ENCODE data around the gene ANKRD6. TPM values are rescaled to one million over a fixed set of nuclear protein-coding genes. Genes with fewer than 3 reads are reported as not detected.

Gene ANKRD6
- total and polyA plus RNA-seq, 2 donors (not counting 3 experiments of a cell fraction or from before 2014, with no cell fraction given), result 3.4 to 9.6 TPM

DNA sequence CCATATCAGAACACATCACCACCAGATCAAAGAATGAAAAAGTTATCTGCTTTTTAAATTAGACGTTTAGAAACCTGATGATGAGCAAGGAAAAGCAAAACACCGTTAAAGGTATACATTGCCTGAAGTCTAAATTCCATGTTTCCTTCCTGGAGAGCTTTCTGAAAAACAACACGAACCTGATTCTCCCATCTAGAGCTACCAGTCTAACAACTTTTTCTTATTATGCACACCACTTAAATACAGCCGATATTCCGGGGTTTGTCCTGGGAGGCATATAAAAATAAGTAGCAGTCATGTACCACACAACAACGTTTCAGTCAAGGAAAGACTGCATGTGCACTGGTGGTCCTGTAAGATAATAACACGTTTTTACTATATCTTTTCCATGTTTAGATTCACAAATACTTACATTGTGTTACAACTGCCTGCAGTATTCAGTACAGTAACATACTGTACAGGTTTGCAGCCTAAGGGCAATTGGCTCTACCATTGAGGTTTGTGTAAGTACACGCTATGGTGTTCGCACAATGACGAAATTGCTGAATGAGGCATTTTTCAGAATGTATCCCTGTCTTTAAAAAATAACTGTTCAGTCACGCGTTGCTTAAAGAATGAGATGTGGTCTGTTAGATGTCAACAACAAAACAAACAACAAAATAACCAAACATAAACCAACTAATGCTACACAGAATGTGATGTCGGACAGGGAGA is 224.7 kb downstream of the ANKRD6 start:
- ChIA-PET CTCF (no interaction called here), POLR2A (no interaction called here)
- no peaks in the 10 kb centered on the region for H4K20me1 ChIP-seq (replicated peaks; ENCODE audit: control insufficient read depth, extremely low read depth, insufficient read depth, low read length)
- H3K36me3 ChIP-seq (ENCODE audit: control insufficient read depth in 2 of 2, extremely low read depth in 1 of 2, insufficient read depth in 2 of 2, low read length in 2 of 2), result peaks cover 10 to 18% of the 10 kb centered on the region in 2 experiments
- intact Hi-C loops (cut with micrococcal nuclease), result no loop called here
- FAIRE-seq (no peak), DNase-seq (ENCODE audit: low read depth, low spot score) (no peak)
- dilution Hi-C loops (cut with MboI; ENCODE audit: extremely low pct_ligation_motif_present, low sequenced_read_pairs), result no loop called here
- no peaks in the 10 kb centered on the region for H3K9me1 ChIP-seq (replicated peaks; ENCODE audit: control insufficient read depth, extremely low read depth, insufficient read depth, low read length)
- no peaks in the 10 kb centered on the region for H3K9me3 ChIP-seq (replicated peaks; ENCODE audit: control insufficient read depth, insufficient read depth, low read length)
- H3K9ac ChIP-seq (replicated peaks; ENCODE audit: extremely low read depth, insufficient read depth, low read length), result no peak overlapping the region
- H3K79me2 ChIP-seq (ENCODE audit: control insufficient read depth, insufficient read depth, low read length), result no peaks in the 10 kb centered on the region
- no peak for TF ChIP-seq EZH2 (IDR thresholded peaks at IDR 0.05; ENCODE audit: borderline replicate concordance, low read depth, low read length, severe bottlenecking)
- no peak for TF ChIP-seq POLR2A (IDR thresholded peaks at IDR 0.05; ENCODE audit: low read depth, low read length)
- TF ChIP-seq, protein P1, sequence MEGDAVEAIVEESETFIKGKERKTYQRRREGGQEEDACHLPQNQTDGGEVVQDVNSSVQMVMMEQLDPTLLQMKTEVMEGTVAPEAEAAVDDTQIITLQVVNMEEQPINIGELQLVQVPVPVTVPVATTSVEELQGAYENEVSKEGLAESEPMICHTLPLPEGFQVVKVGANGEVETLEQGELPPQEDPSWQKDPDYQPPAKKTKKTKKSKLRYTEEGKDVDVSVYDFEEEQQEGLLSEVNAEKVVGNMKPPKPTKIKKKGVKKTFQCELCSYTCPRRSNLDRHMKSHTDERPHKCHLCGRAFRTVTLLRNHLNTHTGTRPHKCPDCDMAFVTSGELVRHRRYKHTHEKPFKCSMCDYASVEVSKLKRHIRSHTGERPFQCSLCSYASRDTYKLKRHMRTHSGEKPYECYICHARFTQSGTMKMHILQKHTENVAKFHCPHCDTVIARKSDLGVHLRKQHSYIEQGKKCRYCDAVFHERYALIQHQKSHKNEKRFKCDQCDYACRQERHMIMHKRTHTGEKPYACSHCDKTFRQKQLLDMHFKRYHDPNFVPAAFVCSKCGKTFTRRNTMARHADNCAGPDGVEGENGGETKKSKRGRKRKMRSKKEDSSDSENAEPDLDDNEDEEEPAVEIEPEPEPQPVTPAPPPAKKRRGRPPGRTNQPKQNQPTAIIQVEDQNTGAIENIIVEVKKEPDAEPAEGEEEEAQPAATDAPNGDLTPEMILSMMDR (IDR thresholded peaks at IDR 0.05; ENCODE audit: extremely low read depth in 1 of 2, insufficient read depth in 1 of 2, low read depth in 1 of 2, low read length in 2 of 2), result no peak
- TF ChIP-seq FOS (IDR thresholded peaks at IDR 0.05; ENCODE audit: borderline replicate concordance, insufficient read depth, low read length), result no peak
- TF ChIP-seq JUN (IDR thresholded peaks at IDR 0.05; ENCODE audit: borderline replicate concordance, insufficient read depth, insufficient read length, low read depth), result no peak
- no peak for TF ChIP-seq MYC (IDR thresholded peaks at IDR 0.05; ENCODE audit: low read depth, low read length)
- TF ChIP-seq, protein P2, sequence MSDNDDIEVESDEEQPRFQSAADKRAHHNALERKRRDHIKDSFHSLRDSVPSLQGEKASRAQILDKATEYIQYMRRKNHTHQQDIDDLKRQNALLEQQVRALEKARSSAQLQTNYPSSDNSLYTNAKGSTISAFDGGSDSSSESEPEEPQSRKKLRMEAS (IDR thresholded peaks at IDR 0.05; ENCODE audit: insufficient read depth, insufficient read length), result no peak
- TF ChIP-seq POLR2AphosphoS5 (IDR thresholded peaks at IDR 0.05; ENCODE audit: insufficient read depth, low read depth, low read length), result no peak
- no peak for TF ChIP-seq GATA2 (IDR thresholded peaks at IDR 0.05; ENCODE audit: insufficient read depth, insufficient read length, low read depth, low read length)
- no peak overlapping the region for H3K27ac ChIP-seq (ENCODE audit: insufficient read depth, low read depth, low read length)
- H3K4me3 ChIP-seq (replicated peaks in 1 of 3; ENCODE audit: insufficient read depth in 1 of 3, low read depth in 1 of 3, low read length in 3 of 3), result no peak overlapping the region
- H2AFZ ChIP-seq (ENCODE audit: low read depth, low read length), result no peak overlapping the region
- BruUV-seq (replicated peaks), result no TSS peak
- peaks cover 9% of the 10 kb centered on the region for H3K4me1 ChIP-seq (ENCODE audit: control insufficient read depth, extremely low read depth, insufficient read depth, low read length)
- H3K4me2 ChIP-seq (ENCODE audit: insufficient read depth, low read length), result no peak overlapping the region
- no peaks in the 10 kb centered on the region for H3K27me3 ChIP-seq (ENCODE audit: control insufficient read depth in 2 of 2, insufficient read depth in 2 of 2, low read length in 2 of 2)
